Ovary (tissue), 3 donors: Measurements from ENCODE around the gene TFAP2D.

Source experiments
- CTCF ChIP-seq, 3 donors: fragments of 450-650 bp in 2 of 3; fragments of 200-600 bp in 1 of 3; IDR thresholded peaks; one replicate each; pipeline versions ENCODE4 v1.5.1 to v1.8.0; 2016 to 2022; ENCODE audit warnings: antibody characterized with exemption in 3 of 3, mild to moderate bottlenecking in 1 of 3
- EP300 ChIP-seq: sonication (generic); formaldehyde crosslinking; IDR thresholded peaks from one replicate; pipeline ENCODE4 v1.6.1; 2017; ENCODE audit warnings: antibody characterized with exemption
- POLR2A ChIP-seq: fragments of 450-650 bp; IDR thresholded peaks from one replicate; pipeline ENCODE4 v1.6.1; 2017; ENCODE audit warnings: antibody characterized with exemption, mild to moderate bottlenecking, moderate library complexity
- donor health status: DM: no; HTN: no; CAD: no.

GRCh38 chr6:50818020-50818419 is 104.7 kb downstream of the TFAP2D start:
- no peak for TF ChIP-seq CTCF (IDR thresholded peaks at IDR 0.05)
- TF ChIP-seq EP300 = no peak
- TF ChIP-seq POLR2A = no peak
